Effector memory CD4-positive, alpha-beta T cell (primary cell): ENCODE measurements around the gene NCAM2.

ENCODE experiments used
- DNase-seq, 3 donors: peaks; one replicate each; pipeline ENCODE4 v3.0.0-alpha.2; 2020
- H3K27ac ChIP-seq: 2 replicates; pipeline ENCODE4 v1.7.0; 2013; ENCODE audit warnings: mild to moderate bottlenecking, low read length, moderate library complexity; ENCODE audit not compliant: insufficient read depth, poor library complexity, severe bottlenecking
- H3K27me3 ChIP-seq: replicated peaks from 2 replicates; pipeline ENCODE4 v1.7.0; 2013; ENCODE audit warnings: mild to moderate bottlenecking, low read length; ENCODE audit not compliant: insufficient read depth, control insufficient read depth, poor library complexity, severe bottlenecking
- H3K36me3 ChIP-seq: 2 replicates; pipeline ENCODE4 v1.7.0; 2013; ENCODE audit warnings: mild to moderate bottlenecking, low read length, moderate library complexity; ENCODE audit not compliant: control insufficient read depth, insufficient read depth
- H3K4me1 ChIP-seq: 2 replicates; pipeline ENCODE4 v1.7.0; 2013; ENCODE audit warnings: low read length, mild to moderate bottlenecking; ENCODE audit not compliant: control insufficient read depth, insufficient read depth, poor library complexity, severe bottlenecking
- H3K4me3 ChIP-seq: 2 replicates; pipeline ENCODE4 v1.7.0; 2013; ENCODE audit warnings: low read length, low read depth, mild to moderate bottlenecking; ENCODE audit not compliant: insufficient read depth, poor library complexity, severe bottlenecking
- H3K9me3 ChIP-seq: 2 replicates; pipeline ENCODE4 v1.7.0; 2013; ENCODE audit warnings: mild to moderate bottlenecking, low read length, moderate library complexity; ENCODE audit not compliant: control insufficient read depth

Gene NCAM2

GRCh38 chr21:21179619-21180298 is 181.6 kb downstream of the NCAM2 start:
- Histone ChIP-seq H3K4me3 (no peak overlapping the region), H3K9me3 (no peaks in the 10 kb centered on the region), H3K36me3 (no peaks in the 10 kb centered on the region), H3K27ac (no peak overlapping the region), H3K27me3 (no peaks in the 10 kb centered on the region), H3K4me1 (no peaks in the 10 kb centered on the region)
- DNase-seq, result no peak

GRCh38 chr21:21182401-21183010 is 184.3 kb downstream of the NCAM2 start:
- no peak overlapping the region for H3K27ac ChIP-seq
- no peak overlapping the region for H3K4me3 ChIP-seq
- H3K4me1 ChIP-seq, result no peaks in the 10 kb centered on the region
- no peaks in the 10 kb centered on the region for H3K36me3 ChIP-seq
- no peaks in the 10 kb centered on the region for H3K27me3 ChIP-seq
- DNase-seq, result no peak
- H3K9me3 ChIP-seq, result no peaks in the 10 kb centered on the region

- no peak for DNase-seq
- no peaks in the 10 kb centered on the region for H3K4me1 ChIP-seq
- no peaks in the 10 kb centered on the region for H3K9me3 ChIP-seq
- H3K36me3 ChIP-seq, result no peaks in the 10 kb centered on the region
- H3K4me3 ChIP-seq, result no peak overlapping the region
- H3K27ac ChIP-seq, result no peak overlapping the region
- H3K27me3 ChIP-seq, result no peaks in the 10 kb centered on the region
Measured at GRCh38 chr21:21183092-21183491, 184.9 kb downstream of the NCAM2 start.

- no peaks in the 10 kb centered on the region for H3K27me3 ChIP-seq
- H3K9me3 ChIP-seq, result no peaks in the 10 kb centered on the region
- H3K4me3 ChIP-seq, result no peak overlapping the region
- H3K27ac ChIP-seq, result no peak overlapping the region
- H3K4me1 ChIP-seq, result no peaks in the 10 kb centered on the region
- DNase-seq, result no peak
- H3K36me3 ChIP-seq, result no peaks in the 10 kb centered on the region
Measured at GRCh38 chr21:21184771-21185528, 186.7 kb downstream of the NCAM2 start.

DNA sequence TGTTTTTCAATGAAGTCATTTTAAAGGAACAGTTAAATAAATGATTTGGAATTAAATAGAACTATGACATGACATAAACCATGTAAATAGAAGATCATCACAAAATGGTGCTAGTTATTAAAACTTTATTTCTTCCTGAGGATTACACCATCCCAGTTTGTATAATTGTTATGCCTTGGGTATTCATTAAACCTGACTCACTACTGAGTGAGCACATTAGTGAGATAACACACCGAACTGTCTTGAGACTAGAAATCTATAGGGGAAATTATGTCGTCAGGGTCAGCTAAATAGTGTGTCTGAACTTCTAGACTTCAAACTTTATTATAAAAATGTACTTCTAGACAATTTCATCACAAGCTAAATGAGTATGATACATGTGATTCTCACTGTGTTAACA is 189.4 kb downstream of the NCAM2 start:
- no peak for DNase-seq
- no peaks in the 10 kb centered on the region for H3K36me3 ChIP-seq

DNA sequence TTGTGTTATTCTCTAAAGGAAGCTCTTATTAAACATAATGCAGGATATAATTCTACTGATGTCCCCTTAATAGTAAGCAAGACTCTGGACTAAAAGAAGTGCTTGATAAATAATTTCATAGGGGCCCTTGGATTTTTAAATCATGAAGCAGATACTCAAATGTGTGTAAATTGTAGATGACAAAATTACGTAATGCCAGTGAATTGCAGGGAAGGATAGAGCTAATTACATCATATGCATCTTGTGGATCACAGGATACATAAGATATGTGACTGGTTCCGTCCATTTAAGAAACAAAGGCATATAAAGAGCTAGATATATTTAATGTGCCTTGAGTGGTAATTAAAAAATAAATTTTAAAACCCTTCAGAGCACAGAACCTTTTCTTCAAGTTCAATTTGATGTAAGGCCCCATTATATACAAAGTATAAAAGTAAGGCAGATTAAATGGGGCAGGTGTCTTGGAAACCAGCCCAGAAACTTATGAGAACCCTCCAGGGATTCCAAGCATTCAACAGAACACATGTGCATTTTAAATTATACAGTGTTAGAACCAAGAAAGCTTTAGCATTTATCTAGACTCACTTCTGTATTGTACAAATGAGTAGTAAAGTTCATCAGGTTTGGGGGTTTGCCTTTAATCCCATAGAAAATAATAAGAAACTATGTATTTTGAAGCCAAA is 190.4 kb downstream of the NCAM2 start:
- H3K9me3 ChIP-seq, result no peaks in the 10 kb centered on the region
- no peaks in the 10 kb centered on the region for H3K36me3 ChIP-seq
- no peaks in the 10 kb centered on the region for H3K27me3 ChIP-seq
- no peak for DNase-seq
- H3K27ac ChIP-seq, result no peak overlapping the region
- no peak overlapping the region for H3K4me3 ChIP-seq
- H3K4me1 ChIP-seq, result no peaks in the 10 kb centered on the region

More for the DNA sequence above, 189.4 kb downstream of the NCAM2 start:
- H3K9me3 ChIP-seq, result no peaks in the 10 kb centered on the region
- no peaks in the 10 kb centered on the region for H3K27me3 ChIP-seq
- H3K4me3 ChIP-seq, result no peak overlapping the region
- no peak overlapping the region for H3K27ac ChIP-seq
- H3K4me1 ChIP-seq, result no peaks in the 10 kb centered on the region

DNA sequence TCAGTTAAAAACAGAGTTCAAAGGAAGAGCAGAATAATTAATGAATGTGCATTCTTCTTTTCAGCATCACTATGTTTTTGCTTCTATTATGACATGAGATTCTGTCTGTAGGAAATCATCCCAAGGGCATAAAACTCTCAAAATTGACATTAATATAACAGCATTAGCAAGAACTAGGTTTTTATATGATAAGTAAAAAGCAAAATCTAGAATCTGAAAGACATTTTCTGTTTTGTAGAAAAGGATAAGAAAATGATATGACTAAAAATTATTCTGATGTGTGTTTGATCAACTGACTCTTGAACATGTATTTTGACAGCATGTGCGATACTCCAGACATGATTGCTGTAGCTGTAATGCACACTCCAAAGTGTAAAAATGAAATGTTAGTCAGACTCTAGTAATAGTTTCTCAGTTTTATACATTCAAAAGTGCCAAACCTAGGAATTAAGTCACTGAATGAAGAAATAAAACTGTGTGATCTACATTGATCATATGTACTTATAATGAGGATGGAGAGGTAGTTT is 197.3 kb downstream of the NCAM2 start:
- no peak for DNase-seq
- Histone ChIP-seq H3K27ac (no peak overlapping the region), H3K4me1 (no peaks in the 10 kb centered on the region), H3K36me3 (no peaks in the 10 kb centered on the region), H3K9me3 (no peaks in the 10 kb centered on the region), H3K4me3 (no peak overlapping the region), H3K27me3 (no peaks in the 10 kb centered on the region)

- Histone ChIP-seq H3K27me3 (no peaks in the 10 kb centered on the region), H3K36me3 (no peaks in the 10 kb centered on the region), H3K4me3 (no peak overlapping the region), H3K27ac (no peak overlapping the region), H3K9me3 (no peaks in the 10 kb centered on the region), H3K4me1 (no peaks in the 10 kb centered on the region)
- no peak for DNase-seq
Measured at GRCh38 chr21:21196087-21196486, 197.9 kb downstream of the NCAM2 start.

GRCh38 chr21:21196848-21197247 is 198.6 kb downstream of the NCAM2 start:
- DNase-seq, result no peak
- no peaks in the 10 kb centered on the region for H3K4me1 ChIP-seq
- H3K27ac ChIP-seq, result no peak overlapping the region
- no peaks in the 10 kb centered on the region for H3K27me3 ChIP-seq
- H3K9me3 ChIP-seq, result no peaks in the 10 kb centered on the region
- H3K4me3 ChIP-seq, result no peak overlapping the region
- H3K36me3 ChIP-seq, result no peaks in the 10 kb centered on the region
